K562 (cell line): Measurements from ENCODE around the gene PIK3C2A. TPM values are rescaled to one million over a fixed set of nuclear protein-coding genes. Genes with fewer than 3 reads are reported as not detected.

ENCODE experiments used
- ARHGAP35 ChIP-seq: fragments of 450-650 bp; IDR thresholded peaks from 2 replicates; pipeline ENCODE4 v1.6.1; 2018; ENCODE audit not compliant: partially characterized antibody
- BDP1 ChIP-seq: IDR thresholded peaks from 3 replicates; pipeline ENCODE4 v1.6.1; 2011; ENCODE audit not compliant: insufficient read length, insufficient read depth
- CHD1 ChIP-seq: fragments of 200-600 bp; sonication (generic); IDR thresholded peaks from one replicate; pipeline ENCODE4 v1.6.1; 2012; ENCODE audit warnings: mild to moderate bottlenecking, moderate library complexity, low read length, inconsistent platforms
- DMBX1 ChIP-seq: fragments of 250-450 bp; sonication (Bioruptor Pico); IDR thresholded peaks from 2 replicates; pipeline ENCODE4 v1.8.0; 2022; ENCODE audit warnings: inconsistent platforms, mild to moderate bottlenecking, moderate library complexity, borderline replicate concordance
- DNMT1 ChIP-seq: fragments of 450-650 bp; IDR thresholded peaks from 2 replicates; pipeline ENCODE4 v1.6.1; 2016; ENCODE audit warnings: antibody characterized with exemption, mild to moderate bottlenecking
- FOXA1 ChIP-seq: fragments of 450-650 bp; IDR thresholded peaks from 2 replicates; pipeline ENCODE4 v1.6.1; 2016; ENCODE audit warnings: mild to moderate bottlenecking, borderline replicate concordance
- FOXJ2 ChIP-seq: fragments of 200-800 bp; sonication (Bioruptor generic); IDR thresholded peaks from 2 replicates; pipeline ENCODE4 v1.6.1; 2016; ENCODE audit warnings: missing genetic modification characterization, missing compliant biosample characterization
- MTA3 ChIP-seq: fragments of 450-650 bp; formaldehyde crosslinking; IDR thresholded peaks from 2 replicates; pipeline ENCODE4 v1.6.1; 2017; ENCODE audit warnings: mild to moderate bottlenecking, borderline replicate concordance
- MXI1 ChIP-seq: IDR thresholded peaks from 2 replicates; pipeline ENCODE4 v1.6.1; 2011; ENCODE audit warnings: low read depth, mild to moderate bottlenecking, improper control_type of control experiment, low read length
- NFE2L1 ChIP-seq: fragments of 450-650 bp; IDR thresholded peaks from 2 replicates; pipeline ENCODE4 v1.6.1; 2016; ENCODE audit warnings: missing genetic modification characterization, low read depth, mild to moderate bottlenecking, missing compliant biosample characterization, moderate library complexity, borderline replicate concordance
- NR2F6 ChIP-seq: fragments of 450-650 bp; formaldehyde crosslinking; IDR thresholded peaks from 2 replicates; pipeline ENCODE4 v1.4.0; 2020; ENCODE audit warnings: mild to moderate bottlenecking
- POLR3G ChIP-seq: IDR thresholded peaks from 2 replicates; pipeline ENCODE4 v1.6.1; 2011; ENCODE audit not compliant: insufficient read length, insufficient replicate concordance; ENCODE audit errors: extremely low read depth
- RBBP5 ChIP-seq: fragments of 200-600 bp; sonication (generic); IDR thresholded peaks from 2 replicates; pipeline ENCODE4 v1.6.1; 2012; ENCODE audit warnings: borderline replicate concordance, mild to moderate bottlenecking, low read length, control low read depth, inconsistent platforms; ENCODE audit not compliant: insufficient read depth, poor library complexity, severe bottlenecking
- RBM25 ChIP-seq: fragments of 200-400 bp; formaldehyde crosslinking; IDR thresholded peaks from 2 replicates; pipeline ENCODE4 v1.6.1; 2018; ENCODE audit warnings: low read length, low read depth, moderate library complexity; ENCODE audit not compliant: severe bottlenecking
- SAP30 ChIP-seq: fragments of 200-600 bp; sonication (generic); IDR thresholded peaks from 2 replicates; pipeline ENCODE4 v1.6.1; 2012; ENCODE audit warnings: borderline replicate concordance, low read depth, mild to moderate bottlenecking, moderate library complexity, low read length, control low read depth, inconsistent platforms; ENCODE audit not compliant: insufficient read depth, poor library complexity, severe bottlenecking
- SIN3A ChIP-seq, 2 experiments: fragments of 150-350 bp in 1 of 2; IDR thresholded peaks; 2 replicates each; pipeline ENCODE4 v1.6.1; 2011 to 2016; ENCODE audit warnings: borderline replicate concordance in 2 of 2, low read depth in 2 of 2, low read length in 2 of 2, mild to moderate bottlenecking in 2 of 2, moderate library complexity in 2 of 2; ENCODE audit not compliant: control insufficient read depth in 1 of 2
- SNRNP70 ChIP-seq: fragments of 200-400 bp; formaldehyde crosslinking; optimal IDR thresholded peaks from 2 replicates; pipeline ENCODE3; 2017; ENCODE audit warnings: low read depth, low read length
- SRSF7 ChIP-seq: fragments of 200-400 bp; formaldehyde crosslinking; optimal IDR thresholded peaks from 2 replicates; pipeline ENCODE3; 2017; ENCODE audit warnings: mild to moderate bottlenecking, low read depth, low read length
- TCF7L2 ChIP-seq: fragments of 150-350 bp; IDR thresholded peaks from 2 replicates; pipeline ENCODE4 v1.6.1; 2016; ENCODE audit warnings: low read depth, mild to moderate bottlenecking, low read length, moderate library complexity
- XRCC4 ChIP-seq: IDR thresholded peaks from one replicate; pipeline ENCODE4 v1.6.1; 2011; ENCODE audit not compliant: insufficient read depth, insufficient read length; ENCODE audit errors: extremely low read depth
- YY1 ChIP-seq, 3 experiments: IDR thresholded peaks; 2 replicates each; pipeline ENCODE4 v1.6.1; 2011; ENCODE audit warnings: low read length in 2 of 3, mild to moderate bottlenecking in 2 of 3, moderate library complexity in 2 of 3, borderline replicate concordance in 1 of 3, control low read depth in 1 of 3, low read depth in 1 of 3; ENCODE audit not compliant: insufficient read depth in 3 of 3, insufficient replicate concordance in 2 of 3, control insufficient read depth in 1 of 3, insufficient read length in 1 of 3; ENCODE audit errors: extremely low read depth in 1 of 3
- ZNF23 ChIP-seq: fragments of 250-450 bp; sonication (Bioruptor Pico); IDR thresholded peaks from 2 replicates; pipeline ENCODE4 v1.4.0; 2020; ENCODE audit warnings: mild to moderate bottlenecking
- ZNF696 ChIP-seq: fragments of 250-450 bp; sonication (Bioruptor Pico); conservative IDR thresholded peaks from 2 replicates; pipeline ENCODE4 v1.4.0; 2020; ENCODE audit warnings: mild to moderate bottlenecking, moderate library complexity
- polyA plus RNA-seq, 8 experiments: library from polyadenylated mRNA; depleted of rRNA in 4 of 8; stranded (reverse) in 5 of 8; unstranded in 3 of 8; fragments of >200 nt; fragmentation: Nextera tagmentation in 2 of 8; fragmentation: Illumina TruSeq in 1 of 8; extraction: Ambion mirVana in 2 of 8; extraction: Trizol in 1 of 8; gene quantifications; 2 replicates each; pipeline versions ENCODE4 v1.2.1 to v1.2.3, GENCODE V29; 2011 to 2014; ENCODE audit warnings: inconsistent platforms in 1 of 8, missing spikeins in 1 of 8
- total RNA-seq, 7 experiments: library from RNA; depleted of rRNA in 6 of 7; stranded (reverse); fragments of >200 nt in 6 of 7; fragmentation: Illumina TruSeq in 2 of 7; extraction: Trizol in 2 of 7; gene quantifications; 2 replicates each; pipeline versions ENCODE4 v1.2.1 to v1.2.3, GENCODE V29; 2011 to 2021; ENCODE audit warnings: low replicate concordance in 1 of 7
- TF ChIP-seq, protein P1 (sequence below): sonication (generic); formaldehyde crosslinking; IDR thresholded peaks from 2 replicates; pipeline ENCODE4 v1.4.0; 2020; ENCODE audit warnings: mild to moderate bottlenecking, missing genetic modification reagents

Gene PIK3C2A
- total and polyA plus RNA-seq, 9 of the 15 experiments (the other 6 are each of a cell fraction or from before 2014, with no cell fraction given): 3.1 to 25.2 (median 15.6) TPM

DNA sequence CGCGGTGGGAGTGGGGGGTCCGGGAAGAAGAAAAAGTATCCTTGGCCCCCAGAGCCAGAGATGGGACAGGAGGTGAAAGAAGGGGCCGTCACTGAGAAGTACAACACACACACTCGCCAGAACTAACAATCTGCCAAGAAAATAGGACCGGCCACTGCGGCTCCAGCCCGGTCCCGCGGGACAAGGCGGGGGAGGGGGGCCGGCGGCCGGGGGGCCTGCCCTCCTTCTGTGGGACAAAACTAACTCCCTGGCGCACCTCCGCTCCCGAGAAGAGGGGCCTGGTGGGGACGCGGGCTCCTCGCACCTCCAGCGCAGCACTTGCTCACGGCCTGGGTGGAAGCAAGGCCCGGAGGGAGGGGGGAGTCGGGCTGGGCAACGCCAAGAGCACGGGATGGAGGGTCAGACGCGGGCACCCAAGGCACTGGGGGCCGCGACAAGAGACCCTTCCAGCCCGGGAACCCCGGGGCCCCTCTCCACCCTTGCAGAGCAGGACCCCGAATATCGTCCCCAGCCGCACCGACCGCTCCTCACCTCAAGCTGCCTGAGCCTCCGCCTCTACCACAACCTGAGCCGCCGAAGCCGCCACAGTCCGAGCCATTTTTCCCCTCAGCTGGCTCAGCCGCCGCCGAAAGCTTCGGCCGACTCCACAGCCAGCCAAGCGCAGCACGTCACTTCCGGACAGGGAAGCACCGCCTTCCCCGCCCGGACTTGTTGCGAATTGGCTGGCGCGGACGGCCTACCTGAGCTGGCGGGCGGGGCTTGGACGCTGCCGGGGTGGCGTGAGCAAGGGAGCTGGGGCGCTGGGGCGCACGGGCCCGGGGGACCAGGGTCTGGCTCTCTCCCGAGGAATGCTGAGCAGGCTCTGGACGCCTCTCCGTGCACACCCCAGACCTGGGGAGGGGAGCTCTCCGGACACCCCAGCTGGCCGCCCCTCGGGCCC, at the start of gene PIK3C2A (continued):
- TF ChIP-seq, protein P1, sequence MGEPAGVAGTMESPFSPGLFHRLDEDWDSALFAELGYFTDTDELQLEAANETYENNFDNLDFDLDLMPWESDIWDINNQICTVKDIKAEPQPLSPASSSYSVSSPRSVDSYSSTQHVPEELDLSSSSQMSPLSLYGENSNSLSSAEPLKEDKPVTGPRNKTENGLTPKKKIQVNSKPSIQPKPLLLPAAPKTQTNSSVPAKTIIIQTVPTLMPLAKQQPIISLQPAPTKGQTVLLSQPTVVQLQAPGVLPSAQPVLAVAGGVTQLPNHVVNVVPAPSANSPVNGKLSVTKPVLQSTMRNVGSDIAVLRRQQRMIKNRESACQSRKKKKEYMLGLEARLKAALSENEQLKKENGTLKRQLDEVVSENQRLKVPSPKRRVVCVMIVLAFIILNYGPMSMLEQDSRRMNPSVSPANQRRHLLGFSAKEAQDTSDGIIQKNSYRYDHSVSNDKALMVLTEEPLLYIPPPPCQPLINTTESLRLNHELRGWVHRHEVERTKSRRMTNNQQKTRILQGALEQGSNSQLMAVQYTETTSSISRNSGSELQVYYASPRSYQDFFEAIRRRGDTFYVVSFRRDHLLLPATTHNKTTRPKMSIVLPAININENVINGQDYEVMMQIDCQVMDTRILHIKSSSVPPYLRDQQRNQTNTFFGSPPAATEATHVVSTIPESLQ (CRISPR knock-in tag): 0 out of 2 replicates have a peak, but pooled peaks have one; percentile 11
- 0 out of 2 replicates have a peak, but pooled peaks have one; percentile 65 for TF ChIP-seq MTA3
- no peak for TF ChIP-seq DNMT1
- peak in 2 of 3 experiments; percentile 60 to 81 for TF ChIP-seq YY1 (IDR thresholded peaks at IDR 0.05; ENCODE audit: borderline replicate concordance in 1 of 3, control insufficient read depth in 1 of 3, extremely low read depth in 1 of 3, insufficient read depth in 3 of 3, insufficient read length in 1 of 3, insufficient replicate concordance in 2 of 3, low read depth in 1 of 3, low read length in 2 of 3)
- no peak for TF ChIP-seq FOXA1
- TF ChIP-seq SRSF7: no peak
- TF ChIP-seq NR2F6: no peak
- TF ChIP-seq MXI1: no peak
- peak; percentile 30 for TF ChIP-seq SAP30
- peak; percentile 26 for TF ChIP-seq RBM25
- TF ChIP-seq ZNF696: no peak
- no peak for TF ChIP-seq TCF7L2
- no peak for TF ChIP-seq ARHGAP35
- no peak for TF ChIP-seq FOXJ2 (tag)
- no peak for TF ChIP-seq POLR3G
- TF ChIP-seq NFE2L1: no peak
- no peak for TF ChIP-seq ZNF23 (CRISPR knock-in tag)
- no peak for TF ChIP-seq SNRNP70
- peak; percentile 85 for TF ChIP-seq RBBP5
- no peak for TF ChIP-seq XRCC4
- TF ChIP-seq BDP1: no peak
- TF ChIP-seq DMBX1 (CRISPR knock-in tag): no peak
- peak; percentile 50 for TF ChIP-seq CHD1
- TF ChIP-seq SIN3A (IDR thresholded peaks at IDR 0.05; ENCODE audit: borderline replicate concordance in 2 of 2, control insufficient read depth in 1 of 2, low read depth in 2 of 2, low read length in 2 of 2): peak in 1 of 2 experiments; percentile 58; a peak in 2 of 4 replicates
